OCI-LY7 (cell line): Measurements from ENCODE around the gene TYROBP.

Experiments
- EZH2phosphoT487 ChIP-seq: fragments of 200-600 bp; sonication (generic); IDR thresholded peaks from 2 replicates; pipeline ENCODE4 v1.6.1; 2018; ENCODE audit warnings: low read depth, borderline replicate concordance, mild to moderate bottlenecking, mixed run types, antibody characterized with exemption, low read length, moderate library complexity, mixed read lengths
- TF ChIP-seq, protein P1 (sequence below): fragments of 200-600 bp; sonication (generic); conservative IDR thresholded peaks from 2 replicates; pipeline ENCODE4 v1.5.1; 2014; ENCODE audit warnings: mild to moderate bottlenecking, antibody characterized with exemption, low read length, moderate library complexity, mixed read lengths

DNA sequence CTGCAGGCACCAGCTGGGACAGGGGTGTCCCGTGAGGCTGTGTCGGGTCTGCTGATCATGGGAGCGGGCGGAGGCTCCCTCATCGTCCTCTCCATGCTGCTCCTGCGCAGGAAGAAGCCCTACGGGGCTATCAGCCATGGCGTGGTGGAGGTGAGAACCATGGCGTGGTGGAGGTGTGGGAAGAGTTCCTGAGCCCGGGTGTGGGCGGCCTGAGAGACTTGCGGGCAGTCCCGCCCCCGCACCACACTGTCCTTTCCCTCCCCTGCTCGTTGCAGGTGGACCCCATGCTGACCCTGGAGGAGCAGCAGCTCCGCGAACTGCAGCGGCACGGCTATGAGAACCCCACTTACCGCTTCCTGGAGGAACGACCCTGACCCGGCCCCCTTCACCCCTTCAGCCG, 29.0 kb downstream of the TYROBP start:
- TF ChIP-seq, protein P1, sequence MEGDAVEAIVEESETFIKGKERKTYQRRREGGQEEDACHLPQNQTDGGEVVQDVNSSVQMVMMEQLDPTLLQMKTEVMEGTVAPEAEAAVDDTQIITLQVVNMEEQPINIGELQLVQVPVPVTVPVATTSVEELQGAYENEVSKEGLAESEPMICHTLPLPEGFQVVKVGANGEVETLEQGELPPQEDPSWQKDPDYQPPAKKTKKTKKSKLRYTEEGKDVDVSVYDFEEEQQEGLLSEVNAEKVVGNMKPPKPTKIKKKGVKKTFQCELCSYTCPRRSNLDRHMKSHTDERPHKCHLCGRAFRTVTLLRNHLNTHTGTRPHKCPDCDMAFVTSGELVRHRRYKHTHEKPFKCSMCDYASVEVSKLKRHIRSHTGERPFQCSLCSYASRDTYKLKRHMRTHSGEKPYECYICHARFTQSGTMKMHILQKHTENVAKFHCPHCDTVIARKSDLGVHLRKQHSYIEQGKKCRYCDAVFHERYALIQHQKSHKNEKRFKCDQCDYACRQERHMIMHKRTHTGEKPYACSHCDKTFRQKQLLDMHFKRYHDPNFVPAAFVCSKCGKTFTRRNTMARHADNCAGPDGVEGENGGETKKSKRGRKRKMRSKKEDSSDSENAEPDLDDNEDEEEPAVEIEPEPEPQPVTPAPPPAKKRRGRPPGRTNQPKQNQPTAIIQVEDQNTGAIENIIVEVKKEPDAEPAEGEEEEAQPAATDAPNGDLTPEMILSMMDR, result no peak
- TF ChIP-seq EZH2phosphoT487, result no peak
